LNCAP (cell line): Measurements from ENCODE around the gene ARSI.

Experiments used
- TF ChIP-seq, protein P1 (sequence below): fragments of 450-650 bp; IDR thresholded peaks from 2 replicates; pipeline ENCODE4 v1.5.1; 2017; ENCODE audit warnings: mild to moderate bottlenecking

ARSI gene

DNA sequence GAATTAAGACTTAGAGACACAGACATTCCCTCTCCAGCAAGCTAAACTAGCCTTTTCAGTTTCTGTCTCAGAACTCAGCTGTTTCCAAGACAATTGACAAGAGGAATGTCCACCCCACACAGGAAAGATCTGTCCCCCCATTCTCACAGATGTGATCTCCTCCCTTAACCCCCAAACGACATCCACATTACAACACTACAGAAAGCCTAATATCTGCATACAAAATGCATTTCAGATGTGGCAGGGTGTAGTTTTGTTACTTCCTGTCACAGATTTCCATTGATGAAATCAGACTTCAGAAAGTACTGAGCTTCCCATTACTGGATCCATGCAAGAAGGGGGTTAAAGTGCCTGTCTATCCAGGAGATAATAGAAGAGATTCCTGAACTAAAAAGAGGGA, 2.9 kb upstream of the ARSI start:
- TF ChIP-seq, protein P1, sequence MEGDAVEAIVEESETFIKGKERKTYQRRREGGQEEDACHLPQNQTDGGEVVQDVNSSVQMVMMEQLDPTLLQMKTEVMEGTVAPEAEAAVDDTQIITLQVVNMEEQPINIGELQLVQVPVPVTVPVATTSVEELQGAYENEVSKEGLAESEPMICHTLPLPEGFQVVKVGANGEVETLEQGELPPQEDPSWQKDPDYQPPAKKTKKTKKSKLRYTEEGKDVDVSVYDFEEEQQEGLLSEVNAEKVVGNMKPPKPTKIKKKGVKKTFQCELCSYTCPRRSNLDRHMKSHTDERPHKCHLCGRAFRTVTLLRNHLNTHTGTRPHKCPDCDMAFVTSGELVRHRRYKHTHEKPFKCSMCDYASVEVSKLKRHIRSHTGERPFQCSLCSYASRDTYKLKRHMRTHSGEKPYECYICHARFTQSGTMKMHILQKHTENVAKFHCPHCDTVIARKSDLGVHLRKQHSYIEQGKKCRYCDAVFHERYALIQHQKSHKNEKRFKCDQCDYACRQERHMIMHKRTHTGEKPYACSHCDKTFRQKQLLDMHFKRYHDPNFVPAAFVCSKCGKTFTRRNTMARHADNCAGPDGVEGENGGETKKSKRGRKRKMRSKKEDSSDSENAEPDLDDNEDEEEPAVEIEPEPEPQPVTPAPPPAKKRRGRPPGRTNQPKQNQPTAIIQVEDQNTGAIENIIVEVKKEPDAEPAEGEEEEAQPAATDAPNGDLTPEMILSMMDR = no peak

DNA sequence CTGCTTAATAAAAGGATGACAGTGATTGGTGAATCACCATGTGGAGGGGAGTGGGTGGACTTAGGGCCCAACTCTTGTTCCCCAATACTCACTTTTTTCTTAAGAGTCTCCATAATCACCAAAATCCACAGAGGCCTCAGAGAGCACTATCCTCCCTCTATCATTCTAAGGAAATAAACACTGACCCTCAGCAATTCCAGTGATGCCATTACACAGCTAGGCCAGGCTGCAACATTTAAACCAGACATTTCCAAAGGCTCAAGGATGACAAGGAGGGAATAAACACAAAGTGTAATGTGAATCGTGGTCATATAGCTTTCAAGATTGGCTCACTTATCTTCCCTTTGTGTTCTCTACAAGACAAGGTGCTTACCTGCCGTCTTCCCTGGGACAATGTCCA, 2.4 kb upstream of the ARSI start:
- TF ChIP-seq, protein P1 = no peak

DNA sequence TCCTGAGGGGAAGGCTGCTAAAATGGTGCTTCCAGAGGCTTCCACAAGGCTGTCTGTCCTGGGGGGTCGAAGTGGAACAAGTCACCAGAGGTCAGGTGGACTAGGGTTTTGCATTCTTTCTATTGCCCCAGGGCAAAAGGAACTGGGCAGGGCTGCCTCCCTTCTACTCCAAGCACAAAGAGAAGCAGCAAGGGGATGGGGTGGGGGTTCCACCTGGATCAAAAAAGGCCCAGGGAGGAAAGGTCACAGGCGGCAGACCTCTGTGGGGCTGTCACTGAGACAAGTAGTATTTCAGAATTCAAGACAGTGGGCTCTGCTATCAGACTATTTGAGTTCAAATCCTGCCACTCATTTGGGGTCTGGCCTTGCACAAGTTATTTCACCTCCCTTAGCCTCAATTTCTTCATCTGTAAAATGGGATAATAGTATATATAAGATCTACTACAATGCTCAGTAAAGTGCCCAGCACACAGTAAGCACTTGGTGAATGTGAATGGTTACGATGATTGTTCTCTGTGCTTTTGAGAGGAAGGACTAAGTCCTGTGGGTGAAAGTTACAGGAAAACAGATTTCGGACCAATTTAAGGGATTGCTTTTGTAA, 1.9 kb upstream of the ARSI start:
- TF ChIP-seq, protein P1 = no peak

DNA sequence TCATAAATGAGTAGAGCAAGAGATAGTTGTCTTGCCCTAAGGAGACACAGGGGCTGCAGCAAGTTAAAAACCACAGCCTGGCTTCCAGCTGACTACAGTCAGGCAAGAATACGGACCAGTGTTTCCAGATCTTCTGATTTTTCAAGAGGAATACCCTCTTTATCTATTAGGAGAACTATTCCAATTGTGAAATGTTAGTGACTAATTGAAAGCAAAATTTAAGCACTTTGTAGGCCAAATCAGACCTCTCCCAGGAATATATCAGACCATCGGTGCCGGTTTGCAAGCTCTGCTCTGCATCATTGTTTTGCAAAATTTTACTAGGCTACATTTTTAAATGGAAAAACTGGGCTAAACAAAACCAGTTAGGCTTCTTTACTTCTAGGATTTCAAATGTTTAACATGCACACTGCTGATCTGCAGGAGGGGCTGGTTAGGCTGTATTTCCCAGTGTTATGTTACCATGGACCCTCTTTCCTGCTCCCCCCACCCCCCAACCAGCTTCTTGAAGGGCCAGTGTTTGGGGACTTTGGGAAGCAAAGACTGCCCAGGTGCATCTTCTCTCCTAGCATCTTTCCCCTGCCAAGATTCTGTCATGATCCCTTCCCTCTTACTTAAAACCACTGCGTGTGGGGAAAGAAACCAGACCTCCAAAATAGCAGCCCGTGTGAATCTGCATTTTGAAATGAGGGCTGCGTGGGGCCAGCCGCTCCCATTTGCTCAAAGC, 1.1 kb upstream of the ARSI start:
- TF ChIP-seq, protein P1 = no peak

DNA sequence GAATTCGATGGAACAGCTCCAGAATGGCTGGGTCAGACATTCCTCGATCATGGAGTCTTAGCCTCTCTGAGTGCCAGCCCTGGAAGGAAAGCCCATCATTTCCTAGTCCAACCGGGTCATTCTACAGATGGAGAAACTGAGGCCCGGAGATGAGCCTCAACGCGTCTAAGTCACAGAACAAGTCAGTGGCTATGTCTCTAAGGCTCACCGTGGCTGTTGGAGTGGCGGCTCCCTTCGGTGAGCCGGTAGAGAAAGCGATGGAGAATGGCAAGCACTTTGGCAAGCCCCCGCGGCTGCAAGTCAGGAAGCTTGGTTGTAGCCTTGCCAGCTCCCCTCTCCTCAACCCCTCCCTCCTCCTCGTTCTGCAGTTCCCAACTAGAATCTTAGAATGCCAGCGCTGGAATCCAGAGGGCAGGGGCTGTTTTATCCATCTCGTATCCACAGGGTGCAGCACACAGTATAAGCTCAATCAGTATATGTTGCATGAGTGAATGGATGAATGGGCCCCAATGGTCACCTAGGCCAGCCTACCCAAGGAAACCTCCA, 438 bp upstream of the ARSI start:
- TF ChIP-seq, protein P1 = no peak

DNA sequence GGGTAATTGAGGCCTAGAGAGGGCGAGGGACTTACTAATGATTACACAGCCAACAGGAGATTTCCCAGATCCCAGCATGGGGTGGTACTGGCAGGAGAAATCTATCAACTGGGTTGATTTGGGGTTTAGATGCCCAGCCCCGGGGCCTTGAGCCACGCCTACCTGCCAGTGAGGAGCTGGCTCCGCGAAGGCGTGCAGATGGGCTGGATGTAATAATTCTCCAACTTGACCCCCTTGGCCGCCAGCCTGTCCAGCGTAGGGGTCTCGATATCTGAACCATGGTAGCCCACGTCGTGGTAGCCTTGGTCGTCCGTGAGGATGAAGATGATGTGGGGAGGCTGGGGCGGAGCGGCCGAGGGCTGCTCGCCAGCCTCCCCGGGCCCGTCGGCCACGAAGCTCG, 804 bp downstream of the ARSI start:
- TF ChIP-seq, protein P1 = no peak

DNA sequence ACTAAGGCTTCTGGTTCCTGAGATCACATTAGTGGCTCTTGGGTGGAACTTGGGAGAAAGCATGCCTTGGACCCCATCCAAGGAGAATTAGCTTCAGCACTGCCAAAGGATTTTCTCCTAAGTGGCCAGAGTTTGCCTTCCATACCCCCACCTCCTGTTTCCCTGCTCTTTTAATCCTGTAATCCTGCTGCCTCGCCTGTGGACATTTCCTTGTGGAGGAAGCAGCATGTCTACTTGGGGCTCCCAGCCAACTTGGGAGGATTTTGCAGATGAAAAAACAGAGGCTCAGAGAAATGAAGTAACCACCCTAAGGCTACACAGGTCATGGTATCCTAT, 1.6 kb downstream of the ARSI start:
- TF ChIP-seq, protein P1 = no peak
